GM19043 (cell line): ENCODE data around the gene S1PR2.
"Not testable (repeated sequence)": the region's sequence is repeated elsewhere in the genome, so short reads cannot be mapped to it uniquely, and the experiment has no call there.

Experiments used
- ATAC-seq: cut with Tn5 transposase; IDR thresholded peaks from one replicate; pipeline ENCODE4 v1.9.1; 2021; ENCODE audit warnings: low read depth; ENCODE audit not compliant: unreplicated experiment

Gene S1PR2

GRCh38 chr19:10226376-10227025 lies 4.6 kb downstream of the S1PR2 start:
- ATAC-seq: no peak

DNA sequence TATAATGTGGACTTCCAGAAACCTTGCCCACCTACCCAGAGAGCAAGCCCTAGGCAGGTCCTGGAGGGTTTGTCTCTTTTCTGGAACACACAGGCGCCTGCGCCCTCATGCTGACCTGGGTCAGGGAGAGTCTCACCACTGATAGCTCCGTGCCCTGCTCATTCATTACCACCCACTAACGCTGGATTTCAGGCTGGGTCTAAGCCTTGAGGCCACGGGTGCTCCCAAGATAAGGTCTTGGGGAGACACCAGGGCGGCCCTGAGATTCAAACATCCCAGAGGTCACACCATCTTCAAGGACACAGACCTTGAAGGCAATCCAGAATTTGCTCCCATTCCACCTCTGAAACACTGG lies 5.1 kb downstream of the S1PR2 start:
- no peak for ATAC-seq

- ATAC-seq: no peak
Measured at GRCh38 chr19:10224337-10224736, 6.8 kb downstream of the S1PR2 start.

- no peak for ATAC-seq
Measured at GRCh38 chr19:10223488-10224213, 7.5 kb downstream of the S1PR2 start.

GRCh38 chr19:10222201-10222890 lies 8.8 kb downstream of the S1PR2 start:
- no peak for ATAC-seq

DNA sequence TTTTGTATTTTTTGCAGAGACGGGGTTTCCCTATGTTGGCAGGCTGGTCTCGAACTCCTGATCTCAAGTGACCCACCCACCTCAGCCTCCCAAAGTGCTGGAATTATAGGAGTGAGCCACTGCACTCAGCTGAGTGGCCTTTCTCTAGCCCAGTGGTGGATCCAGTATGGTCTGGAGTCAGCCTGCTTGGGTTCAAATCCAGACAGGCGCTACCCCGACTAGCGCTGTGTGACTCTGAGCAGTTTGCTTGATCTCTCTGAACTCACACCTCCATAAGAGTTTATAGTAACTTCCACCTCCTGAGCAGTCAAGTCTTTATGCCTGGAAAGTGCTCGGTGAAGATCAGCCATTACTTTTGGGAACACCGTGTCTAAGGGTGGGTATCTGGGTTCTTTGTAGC lies 10.4 kb downstream of the S1PR2 start:
- no peak for ATAC-seq

DNA sequence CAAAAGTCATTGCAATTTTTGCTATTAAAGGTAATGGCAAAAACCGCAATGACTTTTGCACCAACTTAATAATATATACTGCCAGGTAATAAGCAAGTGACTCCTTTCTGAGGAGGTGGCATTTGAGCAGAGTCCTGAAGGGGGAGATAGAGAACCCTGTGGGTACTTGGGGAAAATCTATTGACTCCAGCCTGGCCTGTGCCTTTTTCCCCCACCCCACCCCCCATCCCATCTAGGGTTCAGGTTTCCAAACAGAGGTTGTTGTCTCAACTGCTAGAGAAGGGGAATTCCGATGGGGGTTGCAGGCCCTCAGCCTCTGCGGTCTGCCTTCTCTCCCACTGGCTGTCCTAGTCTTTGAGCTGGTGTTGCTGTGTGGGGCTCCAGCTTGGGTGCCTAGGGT lies 11.5 kb downstream of the S1PR2 start:
- ATAC-seq: no peak

DNA sequence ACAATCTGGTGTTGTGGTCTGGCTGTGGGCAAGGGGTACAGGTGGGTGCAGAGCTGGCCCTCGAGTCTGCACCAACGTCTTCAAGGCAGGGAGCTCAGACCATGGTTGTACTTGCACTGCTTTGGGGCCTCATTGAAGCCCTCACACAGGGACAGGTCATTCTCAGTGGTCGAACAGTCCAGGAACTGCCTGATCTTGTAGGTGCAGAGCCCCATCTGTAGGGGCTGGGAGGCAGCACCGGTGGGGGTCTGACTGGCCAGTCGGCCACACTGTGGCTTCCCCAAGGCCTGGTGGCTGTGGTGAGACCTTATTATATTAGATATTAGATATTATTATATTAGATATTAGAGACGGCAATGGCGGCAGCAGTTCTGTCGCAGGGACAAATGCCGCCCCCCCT lies 14.0 kb downstream of the S1PR2 start:
- no peak for ATAC-seq

GRCh38 chr19:10214784-10215183 lies 16.3 kb downstream of the S1PR2 start:
- no peak for ATAC-seq

DNA sequence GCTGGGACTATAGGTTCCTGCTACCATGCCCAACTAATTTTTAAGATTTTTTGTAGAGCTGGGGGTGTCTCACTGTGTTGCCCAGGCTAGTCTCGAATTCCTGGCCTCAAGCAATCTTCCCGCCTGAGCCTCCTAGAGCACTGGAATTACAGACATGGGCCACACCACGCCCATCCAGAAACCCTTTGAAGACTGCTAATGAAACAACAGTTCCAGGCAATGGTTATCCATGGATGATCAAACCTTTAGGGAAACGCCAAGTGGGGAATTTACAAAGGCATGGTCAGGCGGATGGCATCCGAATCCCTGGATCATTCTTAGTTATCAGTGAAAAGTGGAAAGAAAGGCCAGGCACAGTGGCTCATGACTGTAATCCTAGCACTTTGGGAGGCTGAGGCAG lies 19.4 kb downstream of the S1PR2 start:
- ATAC-seq: no peak

DNA sequence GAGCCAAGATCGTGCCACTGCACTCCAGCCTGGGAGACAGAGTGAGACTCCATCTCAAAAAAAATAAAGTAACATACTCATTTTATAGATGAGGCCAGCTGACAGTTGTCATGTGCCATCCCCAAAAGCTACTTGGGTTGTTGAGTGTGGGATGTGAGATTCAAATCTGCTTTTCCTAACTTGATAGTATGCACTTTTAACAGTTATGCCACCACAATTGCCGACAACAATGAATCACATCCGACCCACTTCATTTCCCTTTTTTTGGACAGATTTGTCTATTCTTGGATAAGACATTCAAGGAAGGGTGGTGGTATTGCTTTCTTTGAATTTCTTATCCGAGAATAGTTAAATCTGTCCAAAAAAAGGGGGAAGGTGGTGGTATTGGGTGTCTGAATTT lies 20.1 kb downstream of the S1PR2 start:
- ATAC-seq: no peak

GRCh38 chr19:10209315-10209714 lies 21.8 kb downstream of the S1PR2 start:
- no peak for ATAC-seq

- no peak for ATAC-seq
Measured at GRCh38 chr19:10207026-10207425, 24.1 kb downstream of the S1PR2 start.

- no peak for ATAC-seq
Measured at GRCh38 chr19:10206226-10206885, 24.8 kb downstream of the S1PR2 start.

- no peak for ATAC-seq
Measured at GRCh38 chr19:10205636-10206035, 25.5 kb downstream of the S1PR2 start.

GRCh38 chr19:10203686-10204085 lies 27.4 kb downstream of the S1PR2 start:
- no peak for ATAC-seq

GRCh38 chr19:10201176-10201575 lies 30.0 kb downstream of the S1PR2 start:
- no peak for ATAC-seq

DNA sequence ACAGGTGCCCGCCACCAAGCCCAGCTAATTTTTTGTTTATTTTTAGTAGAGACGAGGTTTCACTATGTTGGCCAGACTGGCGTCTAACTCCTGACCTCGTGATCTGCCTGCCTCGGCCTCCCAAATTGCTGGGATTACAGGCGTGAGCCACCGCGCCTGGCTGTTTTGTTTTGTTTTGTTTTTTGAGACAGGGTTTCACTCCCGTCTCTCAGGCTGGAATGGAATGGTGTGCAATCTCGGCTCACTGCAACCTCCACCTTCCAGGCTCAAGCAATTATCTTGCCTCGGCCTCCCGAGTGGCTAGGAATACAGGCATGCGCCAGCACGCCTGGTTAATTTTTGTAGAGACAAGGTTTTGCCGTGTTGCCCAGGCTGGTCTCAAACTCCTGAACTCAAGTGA lies 31.0 kb downstream of the S1PR2 start:
- ATAC-seq: not testable (repeated sequence)

DNA sequence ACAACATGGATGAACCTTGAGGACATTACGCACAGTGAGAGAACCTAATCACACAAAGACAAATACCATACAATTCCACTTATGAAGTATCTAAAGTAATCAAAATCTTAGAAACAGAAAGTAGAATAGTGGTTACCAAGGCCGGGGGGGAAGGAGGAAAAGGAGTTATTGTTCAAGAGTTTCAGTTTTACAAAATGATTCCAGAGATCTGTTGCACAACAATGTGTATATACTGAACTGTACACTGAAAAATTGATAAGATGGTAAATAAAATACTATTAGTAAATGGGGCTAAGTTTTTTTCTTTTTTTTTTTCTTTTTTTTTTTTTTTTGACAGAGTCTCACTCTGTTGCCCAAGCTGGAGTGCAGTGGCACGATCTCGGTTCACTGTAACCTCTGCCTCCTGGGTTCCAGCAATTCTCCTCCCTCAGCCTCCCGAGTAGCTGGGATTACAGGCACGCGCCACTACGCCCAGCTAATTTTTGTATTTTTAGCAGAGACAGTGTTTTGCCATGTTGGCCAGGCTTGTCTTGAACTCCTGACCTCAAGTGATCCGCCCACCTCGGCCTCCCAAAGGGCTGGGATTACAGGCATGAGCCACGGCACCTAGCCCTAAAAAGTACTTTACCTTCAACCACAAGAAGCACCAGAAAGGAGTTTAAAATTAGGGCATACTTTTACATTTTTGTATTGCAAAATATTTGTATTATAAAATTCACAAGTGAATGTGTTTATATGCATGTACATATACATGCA lies 32.1 kb downstream of the S1PR2 start:
- not testable (repeated sequence) for ATAC-seq

DNA sequence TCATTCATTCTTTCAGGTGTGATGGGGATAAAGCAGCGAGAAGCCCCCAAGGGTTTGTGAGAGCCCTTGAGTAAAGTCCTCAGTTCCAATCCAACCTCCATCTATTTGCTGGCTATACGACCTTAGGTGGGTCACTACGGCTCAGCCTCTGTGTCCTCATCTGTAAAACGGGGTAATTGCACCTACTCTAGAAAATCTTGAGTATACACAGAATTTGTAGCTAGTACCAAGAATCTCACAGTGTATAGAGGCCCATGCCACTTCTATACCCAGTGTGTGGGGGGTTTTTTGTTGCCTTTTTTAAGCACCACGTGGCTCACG lies 36.0 kb downstream of the S1PR2 start:
- ATAC-seq: peak; percentile 17
